Nucleus accumbens (tissue), 56 donors: Measurements from ENCODE around the gene MRPS23.
"Not testable (repeated sequence)": the region's sequence is repeated elsewhere in the genome, so short reads cannot be mapped to it uniquely, and the experiment has no call there.

Source experiments
- DNase-seq, 56 donors: peaks; one replicate each; lab custom pipeline; 2025; lab: John Stamatoyannopoulos, UW

The MRPS23 gene

GRCh38 chr17:57846056-57846945 lies 3.5 kb downstream of the MRPS23 start:
- not testable (repeated sequence) for DNase-seq

- no peak for DNase-seq
Measured at GRCh38 chr17:57842280-57842679, 7.6 kb downstream of the MRPS23 start.

GRCh38 chr17:57839571-57839923 lies 10.3 kb downstream of the MRPS23 start:
- DNase-seq = no peak

GRCh38 chr17:57838857-57839570 lies 10.8 kb downstream of the MRPS23 start:
- no peak for DNase-seq

GRCh38 chr17:57838453-57838852 lies 11.4 kb downstream of the MRPS23 start:
- no peak for DNase-seq

GRCh38 chr17:57835333-57835900 lies 14.4 kb downstream of the MRPS23 start:
- DNase-seq = no peak

GRCh38 chr17:57834146-57834741 lies 15.6 kb downstream of the MRPS23 start:
- DNase-seq = peak in 8 of 56 donors; percentile 6 to 53 (median 23)

GRCh38 chr17:57833179-57833939 lies 16.5 kb downstream of the MRPS23 start:
- DNase-seq = peak in 38 of 56 donors; percentile 18 to 83 (median 48)

- DNase-seq = no peak
Measured at GRCh38 chr17:57832314-57833178, 17.3 kb downstream of the MRPS23 start.

- DNase-seq = no peak
Measured at GRCh38 chr17:57830880-57831279, 19.0 kb downstream of the MRPS23 start.

GRCh38 chr17:57823469-57824401 lies 26.1 kb downstream of the MRPS23 start:
- DNase-seq = no peak

GRCh38 chr17:57819867-57820266 lies 30.0 kb downstream of the MRPS23 start:
- no peak for DNase-seq

- DNase-seq = no peak
Measured at GRCh38 chr17:57819285-57819684, 30.6 kb downstream of the MRPS23 start.

GRCh38 chr17:57818066-57818465 lies 31.8 kb downstream of the MRPS23 start:
- no peak for DNase-seq

- no peak for DNase-seq
Measured at GRCh38 chr17:57817299-57817698, 32.5 kb downstream of the MRPS23 start.

- DNase-seq = no peak
Measured at GRCh38 chr17:57814421-57814820, 35.4 kb downstream of the MRPS23 start.

GRCh38 chr17:57811638-57812280 lies 38.1 kb downstream of the MRPS23 start:
- no peak for DNase-seq
